ENCODE data around the gene ISYNA1.
"Not testable (repeated sequence)": the region's sequence is repeated elsewhere in the genome, so short reads cannot be mapped to it uniquely, and the experiment has no call there.

ISYNA1 gene

DNA sequence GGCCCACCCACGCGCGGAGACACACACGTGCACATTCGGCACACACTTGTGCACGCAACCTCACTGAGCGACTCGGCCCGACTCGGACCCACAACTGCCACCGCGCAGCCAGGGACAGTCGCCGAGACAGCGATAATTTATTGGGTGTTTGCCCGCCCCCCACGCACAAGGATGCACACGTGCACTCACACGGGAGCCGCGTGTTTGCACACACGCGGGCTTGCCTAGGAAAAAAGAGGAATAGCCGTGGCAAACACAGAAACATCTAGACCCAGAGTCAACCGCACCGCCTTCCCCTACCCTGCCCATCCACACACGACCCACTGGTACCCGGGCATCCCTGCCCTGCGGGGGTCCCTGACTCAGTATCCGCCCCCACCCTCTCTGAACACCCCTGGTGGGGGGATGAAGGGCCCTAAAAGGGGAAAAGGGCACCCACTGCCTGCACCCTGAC is 19.9 kb downstream of the ISYNA1 start:
- no peak for DNase-seq

DNA sequence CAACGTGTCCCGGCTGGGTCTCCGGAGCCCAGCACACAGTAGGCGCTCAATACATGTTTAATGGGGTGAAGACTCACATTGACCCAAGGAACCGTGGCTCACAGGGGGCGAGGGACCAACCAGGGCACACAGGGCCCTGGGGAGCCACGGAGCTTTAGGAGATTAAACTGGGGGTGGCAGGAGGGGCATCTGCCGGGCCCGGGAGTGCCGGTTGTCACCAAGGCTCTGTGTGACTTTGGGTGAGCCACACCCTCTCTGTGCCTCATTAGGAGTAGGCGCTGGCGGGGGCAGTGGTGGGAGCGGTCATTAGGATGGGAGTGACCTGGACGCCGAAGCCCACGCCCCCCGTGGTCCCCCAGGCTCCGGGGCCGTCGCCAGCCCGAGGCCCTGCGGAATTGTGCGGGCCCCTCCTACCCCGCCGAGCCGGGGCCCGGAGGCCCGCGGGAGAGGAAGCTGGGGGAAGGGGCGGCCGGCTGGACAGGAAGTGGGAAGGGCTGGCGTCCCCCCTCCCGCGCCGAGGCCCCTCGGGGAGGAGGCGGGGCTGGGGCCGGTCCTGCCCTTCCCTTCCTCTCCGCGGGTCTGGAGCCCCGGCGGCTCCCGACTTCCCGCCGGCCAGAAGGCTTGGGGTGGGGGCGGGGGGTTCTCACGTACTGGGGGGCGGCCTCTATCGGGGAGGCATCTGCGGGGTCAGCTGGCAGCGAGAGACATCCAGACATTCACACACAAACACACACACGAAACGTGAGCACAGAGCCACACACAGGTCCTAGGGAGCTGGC is 20.5 kb downstream of the ISYNA1 start:
- peak; percentile 79 for DNase-seq

DNA sequence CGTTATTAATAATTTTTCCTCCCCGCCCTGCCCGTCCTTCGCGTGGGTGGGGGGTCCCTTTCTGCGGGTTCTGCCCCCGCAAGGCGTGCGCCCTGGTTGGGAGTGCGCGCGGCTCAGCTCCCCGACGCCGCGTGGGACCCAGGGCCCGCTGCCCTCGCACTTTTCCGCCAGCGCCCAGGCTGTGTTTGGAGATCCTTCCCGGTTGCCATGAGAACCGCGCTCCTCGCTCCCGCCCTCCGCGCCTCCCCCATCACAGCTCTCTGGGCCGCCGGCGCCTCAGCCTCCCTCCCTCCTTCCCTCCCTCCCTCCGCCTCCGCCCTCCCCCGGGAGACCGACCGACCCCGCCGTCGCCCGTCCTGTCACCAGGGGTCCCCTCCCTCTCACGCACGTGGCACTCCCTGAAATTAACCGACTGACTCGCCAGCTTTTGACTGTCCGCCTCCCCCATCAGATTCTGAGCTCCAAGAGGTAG is 21.1 kb downstream of the ISYNA1 start:
- DNase-seq = peak; percentile 73

- no peak for DNase-seq
These were observed 22.6 kb downstream of the ISYNA1 start for GRCh38 chr19:18415178-18415867.

DNA sequence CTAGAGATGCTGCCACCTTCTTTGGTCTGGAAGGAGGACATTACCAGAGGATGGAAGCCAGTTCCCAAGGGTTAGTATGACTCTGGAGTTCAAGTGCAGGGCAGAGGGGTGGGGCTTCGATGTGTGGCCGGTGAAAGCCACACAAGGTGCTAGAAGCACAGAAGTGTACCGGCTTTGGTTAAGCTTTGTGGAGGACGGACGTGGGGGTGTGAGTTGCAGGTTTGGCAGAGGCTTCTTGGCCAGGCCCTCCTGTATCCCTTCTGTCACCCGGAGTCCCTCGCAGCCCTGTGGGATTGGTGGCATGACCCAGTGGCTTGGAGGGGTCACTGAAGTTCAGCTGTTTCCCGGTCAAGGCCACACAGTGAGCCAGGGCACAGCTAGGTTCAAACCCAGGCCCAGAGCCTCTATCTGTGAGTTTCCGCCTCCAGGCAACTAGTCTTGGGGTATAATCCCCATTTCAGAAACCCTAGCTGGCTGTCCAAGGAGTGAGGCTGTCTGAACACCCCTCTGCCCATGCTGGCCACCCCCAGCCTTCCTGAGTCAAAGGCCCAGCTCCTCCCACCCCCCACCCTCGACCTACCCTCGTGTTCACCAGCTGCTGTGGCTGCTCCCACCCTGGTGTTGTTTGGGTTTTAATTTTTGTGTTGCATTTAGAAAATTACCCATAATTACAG is 23.3 kb downstream of the ISYNA1 start:
- DNase-seq = no peak

GRCh38 chr19:18412610-18413239 is 25.2 kb downstream of the ISYNA1 start:
- DNase-seq = no peak

- DNase-seq = no peak
These were observed 29.9 kb downstream of the ISYNA1 start for GRCh38 chr19:18408053-18408476.

GRCh38 chr19:18406749-18407148 is 31.2 kb downstream of the ISYNA1 start:
- DNase-seq = no peak

- DNase-seq = not testable (repeated sequence)
These were observed 32.2 kb downstream of the ISYNA1 start for GRCh38 chr19:18405754-18406153.

DNA sequence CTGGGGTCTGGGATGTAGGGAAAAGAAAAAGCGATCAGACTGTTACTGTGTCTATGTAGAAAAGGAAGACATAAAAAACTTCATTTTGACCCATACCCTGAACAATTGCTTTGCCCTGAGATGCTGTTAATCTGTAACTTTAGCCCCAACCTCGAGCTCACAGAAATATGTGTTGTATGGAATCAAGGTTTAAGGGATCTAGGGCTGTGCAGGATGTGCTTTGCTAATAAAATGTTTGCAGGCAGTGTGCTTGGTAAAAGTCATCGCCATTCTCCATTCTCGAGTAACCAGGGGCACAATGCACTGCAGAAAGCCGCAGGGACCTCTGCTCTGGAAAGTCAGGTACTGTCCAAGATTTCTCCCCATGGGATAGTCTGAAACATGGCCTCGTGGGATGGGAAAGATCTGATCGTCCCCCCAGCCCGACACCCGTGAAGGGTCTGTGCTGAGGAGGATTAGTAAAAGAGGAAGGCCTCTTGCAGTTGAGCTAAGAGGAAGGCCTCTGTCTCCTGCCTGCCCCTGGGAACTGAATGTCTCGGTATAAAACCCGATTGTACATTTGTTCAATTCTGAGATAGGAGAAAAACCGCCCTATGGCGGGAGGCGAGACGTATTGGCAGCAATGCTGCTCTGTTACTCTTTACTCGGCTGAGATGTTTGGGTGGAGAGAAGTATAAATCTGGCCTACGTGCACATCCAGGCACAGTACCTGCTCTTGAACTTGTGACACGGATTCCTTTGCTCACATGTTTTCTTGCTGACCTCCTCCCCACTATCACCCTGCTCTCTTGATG is 35.3 kb downstream of the ISYNA1 start:
- DNase-seq = not testable (repeated sequence)

- DNase-seq = no peak
These were observed 36.3 kb downstream of the ISYNA1 start for GRCh38 chr19:18401580-18402112.

GRCh38 chr19:18399008-18399407 is 38.9 kb downstream of the ISYNA1 start:
- DNase-seq = no peak

GRCh38 chr19:18397242-18398202 is 40.4 kb downstream of the ISYNA1 start, which contains the start of gene LRRC25:
LRRC25 (minus strand) TSS chr19:18397622; CDS start chr19:18396963, 659 bp downstream.
- no peak for DNase-seq

DNA sequence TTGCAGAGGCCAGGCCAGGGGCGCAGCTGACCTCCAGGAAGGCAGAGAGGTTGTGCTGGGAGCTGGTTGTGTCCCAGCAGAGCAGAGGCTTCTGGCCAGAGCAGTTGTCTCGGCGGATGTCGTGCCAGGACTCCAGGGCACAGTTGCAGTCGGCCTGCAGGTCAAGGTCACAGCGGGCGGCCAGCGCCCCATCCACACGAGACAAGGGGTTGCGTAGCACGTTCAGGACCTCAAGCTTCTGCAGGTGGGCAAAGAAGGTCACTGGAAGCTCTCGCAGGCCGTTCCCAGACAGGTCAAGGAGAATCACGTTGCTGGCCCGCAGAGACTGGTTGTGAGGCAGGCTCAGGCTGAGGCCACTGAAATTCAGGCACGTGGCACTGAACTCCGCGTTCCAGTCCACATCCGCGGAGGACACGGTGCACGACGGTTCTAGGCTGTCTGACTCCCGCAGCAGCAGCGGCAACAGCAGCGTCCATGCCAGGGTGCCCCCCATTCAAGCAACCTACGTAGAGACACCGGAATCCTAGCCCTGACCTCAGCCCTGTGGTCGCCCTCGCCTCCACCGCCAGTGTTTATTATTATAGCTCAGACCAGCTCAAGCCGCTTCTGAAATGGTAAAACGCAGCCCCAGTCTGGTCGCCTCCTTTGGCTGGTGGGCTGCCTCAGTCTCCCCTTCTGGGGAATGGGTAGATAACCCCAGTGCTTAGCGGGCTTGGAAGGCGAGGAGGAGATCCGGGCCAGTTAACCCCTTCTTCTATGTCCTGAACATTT is 41.3 kb downstream of the ISYNA1 start:
- DNase-seq = no peak

DNA sequence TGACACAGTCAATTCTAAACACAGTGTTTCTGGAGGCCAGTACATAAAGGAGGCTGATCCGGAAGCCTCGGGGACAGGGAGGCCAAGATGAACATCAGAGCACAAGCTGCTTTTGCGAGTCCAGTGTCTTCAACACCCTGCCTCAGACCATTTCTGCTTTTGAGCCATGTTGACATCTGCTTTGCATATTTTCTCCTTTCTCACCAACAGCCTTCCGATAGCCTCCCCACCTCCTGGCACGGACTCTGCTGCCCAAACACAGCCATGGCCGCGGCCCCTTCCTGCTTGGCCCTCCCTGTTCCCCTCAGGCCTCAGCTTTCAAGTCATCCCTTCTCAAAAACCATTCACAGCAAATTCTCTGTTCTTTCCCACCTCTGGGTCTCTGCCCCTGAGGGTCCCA is 44.1 kb downstream of the ISYNA1 start:
- DNase-seq = no peak

- no peak for DNase-seq
These were observed 45.0 kb downstream of the ISYNA1 start for GRCh38 chr19:18392926-18393325.

DNA sequence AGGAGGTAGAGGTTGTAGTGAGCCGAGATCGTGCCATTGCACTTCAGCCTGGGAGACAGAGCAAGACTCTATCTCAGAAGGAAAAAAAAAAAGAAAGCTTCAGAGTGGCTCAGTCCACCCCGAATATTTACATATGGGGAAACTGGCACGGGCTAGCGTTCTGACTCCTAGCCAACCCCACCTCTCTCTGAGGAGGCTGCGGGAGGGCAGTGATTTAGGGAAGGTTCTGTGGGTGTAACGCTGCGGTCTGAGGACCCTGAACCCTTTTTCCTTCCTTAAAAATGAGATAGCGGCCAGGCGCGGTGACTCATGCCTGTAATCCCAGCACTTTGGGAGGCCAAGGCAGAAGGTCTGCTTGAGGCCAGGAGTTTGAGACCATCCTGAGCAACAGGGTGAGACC is 45.5 kb downstream of the ISYNA1 start:
- no peak for DNase-seq

DNA sequence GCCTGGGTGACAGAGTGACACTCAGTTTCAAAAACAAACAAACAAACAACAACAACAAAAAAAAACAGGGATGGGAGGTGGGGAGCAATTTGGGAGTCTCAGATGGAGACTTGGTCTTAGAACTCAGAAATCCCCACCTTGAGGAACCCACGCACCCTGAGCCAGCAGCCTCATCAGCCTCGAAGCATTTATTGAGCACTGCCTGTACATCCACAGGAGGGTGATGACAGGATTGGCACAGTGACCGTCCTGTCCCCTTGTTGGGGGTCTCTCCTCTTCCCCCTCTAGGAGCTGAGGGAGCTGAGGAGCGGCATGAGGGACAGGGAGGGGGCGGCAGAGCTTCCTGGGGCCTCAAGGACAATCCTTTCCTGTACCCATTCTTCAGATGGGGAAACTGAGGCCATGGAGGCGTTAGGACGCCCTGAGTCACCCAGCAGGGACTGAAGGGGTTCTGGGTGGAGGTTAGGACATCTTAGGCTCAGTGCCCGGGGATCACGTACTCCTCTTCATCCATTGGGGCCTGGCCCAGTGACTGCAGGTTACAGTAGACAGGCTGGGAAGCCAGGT is 46.3 kb downstream of the ISYNA1 start:
- DNase-seq = no peak

Measured in NCI-H510A (cell line).